MCF 10A (cell line): ENCODE results near the gene PLBD2. TPM values are rescaled to one million over a fixed set of nuclear protein-coding genes. Genes with fewer than 3 reads are reported as not detected.

Source experiments
- BruUV-seq: library from RNA; stranded (reverse); fragments of 400-500 nt; replicated peaks from 2 replicates; lab custom pipeline; 2021; lab: Mats Ljungman, UMichigan
- CTCF ChIA-PET: fragments of 300-600 bp; sonication (Branson Sonifier 250); formaldehyde crosslinking; extraction: SDS; loops from one replicate; lab custom pipeline; 2021; ENCODE audit warnings: antibody characterized with exemption, inconsistent platforms; lab: Yijun Ruan, JAX
- POLR2A ChIA-PET: fragments of 300-600, 350-650 bp; sonication (Branson Sonifier 250); formaldehyde crosslinking; extraction: SDS; loops from one replicate; lab custom pipeline; 2020; ENCODE audit warnings: antibody characterized with exemption, inconsistent platforms; lab: Yijun Ruan, JAX
- DNase-seq: peaks from one replicate; pipeline ENCODE4 v3.0.0-alpha.2; 2018; ENCODE audit not compliant: unreplicated experiment
- H3K27ac Mint-ChIP-seq: one replicate; pipeline ENCODE4 v1.8.0; 2022; ENCODE audit warnings: mild to moderate bottlenecking, low read depth, mixed read lengths; ENCODE audit not compliant: unreplicated experiment
- H3K27me3 Mint-ChIP-seq: one replicate; pipeline ENCODE4 v1.8.0; 2022; ENCODE audit warnings: mixed read lengths; ENCODE audit not compliant: insufficient read depth, unreplicated experiment
- H3K36me3 Mint-ChIP-seq: one replicate; pipeline ENCODE4 v1.8.0; 2022; ENCODE audit warnings: mild to moderate bottlenecking, moderate library complexity, mixed read lengths; ENCODE audit not compliant: insufficient read depth, unreplicated experiment
- H3K4me1 Mint-ChIP-seq: one replicate; pipeline ENCODE4 v1.8.0; 2022; ENCODE audit warnings: mixed read lengths; ENCODE audit not compliant: insufficient read depth, unreplicated experiment
- H3K4me3 Mint-ChIP-seq: one replicate; pipeline ENCODE4 v1.8.0; 2022; ENCODE audit warnings: mild to moderate bottlenecking, moderate library complexity, mixed read lengths; ENCODE audit not compliant: unreplicated experiment
- H3K9me3 Mint-ChIP-seq: one replicate; pipeline ENCODE4 v1.8.0; 2022; ENCODE audit warnings: mixed read lengths; ENCODE audit not compliant: unreplicated experiment
- CTCF ChIP-seq: fragments of 200-600 bp; IDR thresholded peaks from one replicate; pipeline ENCODE4 v1.8.0; 2022; ENCODE audit warnings: antibody characterized with exemption, mild to moderate bottlenecking; ENCODE audit not compliant: unreplicated experiment
- intact Hi-C: fragments of 100-400 bp; cut with micrococcal nuclease; formaldehyde crosslinking; loops from 2 replicates; pipeline ENCODE4 v1.14.1; 2022
- total RNA-seq: library from RNA; stranded (reverse); gene quantifications from 2 replicates; pipeline ENCODE4 v1.2.3, GENCODE V29; 2022

Gene PLBD2
- total RNA-seq, 1 experiment from 2014 or later = 18.1 TPM

DNA sequence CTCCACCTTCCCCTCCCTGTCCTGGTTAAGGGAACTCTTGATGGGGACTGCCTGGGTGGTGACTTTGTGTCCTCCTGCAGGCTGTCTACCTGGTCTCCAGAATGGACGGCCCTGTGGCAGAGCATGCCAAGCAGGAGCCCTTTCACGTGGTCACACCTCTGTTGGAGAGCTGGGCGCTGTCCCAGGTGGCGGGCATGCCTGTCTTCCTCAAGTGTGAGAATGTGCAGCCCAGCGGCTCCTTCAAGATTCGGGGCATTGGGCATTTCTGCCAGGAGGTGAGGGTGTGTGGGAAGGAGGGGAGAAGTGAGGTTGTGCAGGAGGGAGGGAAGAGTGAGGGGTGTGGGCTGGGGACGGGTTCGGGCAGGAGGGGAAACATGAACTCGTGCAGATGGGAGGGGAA lies 69.5 kb downstream of the PLBD2 start:
- H3K4me3 Mint-ChIP-seq = no peak overlapping the region
- no peak for DNase-seq
- CTCF ChIA-PET = interaction anchor here (0.6 to 1.2 kb wide), 2 partner anchors 116 to 234 kb away, joined by 3 read pairs; no protein-coding TSS in a partner anchor
- intact Hi-C loops = loop anchor here (10.0 kb wide), 1 partner anchor 383 kb away; no protein-coding TSS in a partner anchor
- no peak overlapping the region for H3K27ac Mint-ChIP-seq
- POLR2A ChIA-PET = no interaction called here
- H3K4me1 Mint-ChIP-seq = no peaks in the 10 kb centered on the region
- H3K9me3 Mint-ChIP-seq = peaks cover 10% of the 10 kb centered on the region
- H3K36me3 Mint-ChIP-seq = no peaks in the 10 kb centered on the region
- no peak for TF ChIP-seq CTCF
- no TSS peak for BruUV-seq
- no peaks in the 10 kb centered on the region for H3K27me3 Mint-ChIP-seq

- CTCF ChIA-PET = interaction anchor here (0.5 to 0.7 kb wide), 3 partner anchors 119 to 864 kb away, joined by 3 read pairs; no protein-coding TSS in a partner anchor
- no TSS peak for BruUV-seq
- H3K36me3 Mint-ChIP-seq = no peaks in the 10 kb centered on the region
- H3K27me3 Mint-ChIP-seq = no peaks in the 10 kb centered on the region
- DNase-seq = no peak
- no peak for TF ChIP-seq CTCF
- POLR2A ChIA-PET = no interaction called here
- H3K4me3 Mint-ChIP-seq = no peak overlapping the region
- no peak overlapping the region for H3K27ac Mint-ChIP-seq
- H3K4me1 Mint-ChIP-seq = no peaks in the 10 kb centered on the region
- H3K9me3 Mint-ChIP-seq = peaks cover 10% of the 10 kb centered on the region
- intact Hi-C loops = loop anchor here (10.0 kb wide), 1 partner anchor 384 kb away; no protein-coding TSS in a partner anchor
Measured at GRCh38 chr12:113428482-113428881, 70.1 kb downstream of the PLBD2 start.

DNA sequence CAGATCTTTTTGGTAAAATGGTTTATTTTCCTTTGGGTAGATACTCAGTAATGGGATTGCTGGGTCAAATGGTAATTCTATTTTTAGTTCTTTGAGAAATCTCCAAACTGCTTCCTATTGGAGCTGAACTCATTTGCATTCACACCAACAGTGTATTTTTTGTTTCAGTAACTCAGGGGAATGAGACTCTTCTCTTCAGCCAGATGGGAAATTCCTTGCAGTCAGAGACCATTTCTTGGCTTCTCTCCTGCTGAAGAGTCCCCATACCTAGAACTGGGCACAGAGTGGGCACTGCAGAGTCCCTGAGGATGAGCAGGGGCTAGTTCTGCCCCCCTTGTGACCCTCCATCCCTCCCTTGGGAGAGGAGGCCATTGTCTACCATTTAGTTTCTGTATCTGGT lies 74.6 kb downstream of the PLBD2 start:
- no TSS peak for BruUV-seq
- DNase-seq = no peak
- ChIA-PET CTCF (no interaction called here), POLR2A (no interaction called here)
- Mint-ChIP-seq H3K9me3 (peaks cover 10% of the 10 kb centered on the region), H3K27me3 (no peaks in the 10 kb centered on the region), H3K36me3 (no peaks in the 10 kb centered on the region), H3K4me1 (no peaks in the 10 kb centered on the region), H3K27ac (no peak overlapping the region), H3K4me3 (no peak overlapping the region)
- intact Hi-C loops = no loop called here
- TF ChIP-seq CTCF = no peak

DNA sequence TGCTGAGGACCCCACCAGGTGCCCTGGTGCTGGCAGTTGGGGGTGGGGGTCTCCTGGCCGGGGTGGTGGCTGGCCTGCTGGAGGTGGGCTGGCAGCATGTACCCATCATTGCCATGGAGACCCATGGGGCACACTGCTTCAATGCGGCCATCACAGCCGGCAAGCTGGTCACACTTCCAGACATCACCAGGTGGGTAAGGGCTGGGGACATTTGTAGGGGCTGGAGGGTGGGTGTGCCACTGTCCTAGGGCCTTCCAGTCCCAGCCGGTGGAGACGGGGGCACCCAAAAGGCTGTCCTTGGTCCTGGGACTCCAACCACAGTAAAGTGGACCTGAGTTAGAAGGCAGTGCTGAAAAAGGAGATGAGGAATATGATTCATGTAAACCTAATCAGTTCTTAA lies 77.0 kb downstream of the PLBD2 start:
- ChIA-PET POLR2A (no interaction called here), CTCF (interaction anchor here (1.4 kb wide), 1 partner anchor 10 kb away, joined by 3 read pairs; no protein-coding TSS in a partner anchor)
- H3K27me3 Mint-ChIP-seq = no peaks in the 10 kb centered on the region
- no TSS peak for BruUV-seq
- no peak for DNase-seq
- intact Hi-C loops = no loop called here
- no peak overlapping the region for H3K4me3 Mint-ChIP-seq
- H3K9me3 Mint-ChIP-seq = peaks cover under 1% of the 10 kb centered on the region
- H3K27ac Mint-ChIP-seq = no peak overlapping the region
- no peak for TF ChIP-seq CTCF
- no peaks in the 10 kb centered on the region for H3K36me3 Mint-ChIP-seq
- no peaks in the 10 kb centered on the region for H3K4me1 Mint-ChIP-seq
